Measurements from ENCODE around the gene PADI6.

Gene PADI6

DNA sequence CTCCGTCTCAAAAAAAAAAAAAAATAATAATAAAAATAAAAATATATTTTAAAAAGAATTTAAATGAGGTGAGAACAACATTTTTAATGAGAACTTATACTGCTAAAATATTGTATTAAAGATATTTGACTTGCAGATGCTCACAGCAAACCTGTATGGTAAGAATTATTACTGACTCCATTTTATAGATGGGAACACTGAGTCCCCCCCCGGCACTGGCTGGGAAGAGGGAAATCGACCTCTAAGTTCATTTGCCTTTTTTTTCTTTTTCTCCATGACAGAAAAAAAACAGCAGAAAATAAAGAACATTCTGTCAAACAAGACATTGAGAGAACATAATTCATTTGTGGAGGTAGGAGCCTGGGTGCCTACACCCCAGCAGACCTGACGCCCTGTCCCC, 13.4 kb upstream of the PADI6 start:
- DNase-seq: no peak

DNA sequence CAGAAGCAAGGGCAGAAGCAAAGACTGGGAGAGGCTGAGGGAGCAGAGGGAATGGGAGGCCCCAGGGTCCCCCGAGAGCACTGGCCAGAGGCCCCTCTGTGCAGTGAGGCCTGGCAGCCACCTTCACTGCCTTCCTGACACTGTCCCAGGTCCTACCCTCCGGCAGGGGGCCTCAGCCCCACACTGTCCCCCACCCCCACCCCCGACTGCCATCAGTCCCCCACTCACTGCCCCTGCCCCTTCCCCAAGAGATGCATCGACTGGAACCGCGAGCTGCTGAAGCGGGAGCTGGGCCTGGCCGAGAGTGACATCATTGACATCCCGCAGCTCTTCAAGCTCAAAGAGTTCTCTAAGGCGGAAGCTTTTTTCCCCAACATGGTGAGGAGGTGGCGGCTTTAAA, 13.0 kb upstream of the PADI6 start:
- no peak for DNase-seq

DNA sequence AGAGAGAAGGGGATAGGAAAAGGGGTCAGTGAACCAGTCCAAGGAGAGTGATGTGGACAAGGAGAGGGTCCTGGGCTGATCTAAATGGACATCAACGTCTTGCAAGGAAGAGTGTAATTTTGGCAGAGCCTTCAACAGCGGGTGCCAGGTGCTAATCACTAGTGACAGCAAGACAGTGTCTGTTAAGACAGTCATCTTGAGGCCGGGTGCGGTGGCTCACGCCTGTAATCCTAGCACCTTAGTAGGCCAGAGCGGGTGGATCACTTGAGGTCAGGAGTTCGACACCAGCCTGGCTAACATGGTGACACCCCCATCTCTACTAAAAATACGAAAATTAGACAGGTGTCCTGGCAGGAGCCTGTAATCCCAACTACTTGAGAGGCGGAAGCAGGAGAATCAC, 12.2 kb upstream of the PADI6 start:
- DNase-seq: no peak

DNA sequence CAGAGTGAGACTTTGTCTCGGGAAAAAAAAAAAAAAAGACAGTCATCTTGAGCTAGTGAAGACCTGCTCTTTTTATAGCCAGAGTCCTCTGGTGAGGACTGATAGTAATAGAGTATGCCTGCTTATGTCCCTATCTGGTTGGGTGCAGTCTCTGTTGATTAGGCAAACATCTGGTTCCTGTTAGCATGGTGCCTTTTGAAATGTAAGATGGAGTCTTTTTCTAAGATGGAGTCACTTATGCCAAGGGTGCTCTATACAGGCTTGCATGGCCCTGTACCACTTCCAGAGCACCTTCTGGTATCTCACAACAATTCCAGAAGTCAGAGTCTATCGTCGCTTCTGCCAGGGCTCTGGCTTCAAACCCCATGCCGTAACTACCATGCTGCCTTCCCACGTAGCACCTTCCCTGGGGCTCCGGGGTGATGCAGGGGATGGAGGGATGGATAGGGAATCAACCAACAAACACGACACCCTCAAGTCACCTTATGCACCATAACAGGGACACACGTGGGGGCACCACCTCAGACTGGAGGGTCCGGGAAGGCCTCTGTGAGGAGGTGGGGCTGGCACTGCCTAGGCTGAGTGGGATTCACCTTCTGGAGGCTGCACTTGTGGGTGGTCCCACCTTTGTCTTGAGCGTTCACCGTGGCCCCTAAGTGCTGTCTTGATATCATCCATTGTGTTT, 11.6 kb upstream of the PADI6 start:
- DNase-seq: no peak

DNA sequence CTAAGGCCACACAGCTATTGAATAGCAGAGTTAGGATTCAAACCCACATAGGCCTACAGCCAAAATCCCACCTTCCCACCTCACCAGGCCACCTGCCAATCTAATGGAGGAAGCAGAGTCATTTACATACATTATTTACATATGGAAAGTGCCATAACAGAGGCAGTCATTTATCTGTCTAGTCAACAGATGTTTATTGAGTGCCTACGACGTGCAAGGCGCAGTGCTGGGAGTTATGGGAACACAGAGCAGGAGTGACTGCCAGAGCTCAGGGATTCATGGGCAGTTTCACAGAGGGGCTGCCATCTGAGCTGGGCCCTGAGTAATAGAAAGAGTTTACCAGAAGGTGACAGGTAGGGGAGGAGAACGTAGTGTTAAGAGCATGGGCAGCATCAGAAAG, 10.3 kb upstream of the PADI6 start:
- no peak for DNase-seq

DNA sequence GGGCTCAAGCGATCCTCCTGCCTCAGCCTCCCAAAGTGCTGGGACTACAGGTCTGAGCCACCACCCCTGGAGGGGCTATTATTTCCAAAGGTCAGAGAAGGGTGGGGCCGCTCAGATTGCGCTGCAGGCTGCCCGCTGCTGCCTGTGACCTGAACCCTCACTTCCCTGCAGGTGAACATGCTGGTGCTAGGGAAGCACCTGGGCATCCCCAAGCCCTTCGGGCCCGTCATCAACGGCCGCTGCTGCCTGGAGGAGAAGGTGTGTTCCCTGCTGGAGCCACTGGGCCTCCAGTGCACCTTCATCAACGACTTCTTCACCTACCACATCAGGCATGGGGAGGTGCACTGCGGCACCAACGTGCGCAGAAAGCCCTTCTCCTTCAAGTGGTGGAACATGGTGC, 8.6 kb upstream of the PADI6 start:
- DNase-seq: no peak

DNA sequence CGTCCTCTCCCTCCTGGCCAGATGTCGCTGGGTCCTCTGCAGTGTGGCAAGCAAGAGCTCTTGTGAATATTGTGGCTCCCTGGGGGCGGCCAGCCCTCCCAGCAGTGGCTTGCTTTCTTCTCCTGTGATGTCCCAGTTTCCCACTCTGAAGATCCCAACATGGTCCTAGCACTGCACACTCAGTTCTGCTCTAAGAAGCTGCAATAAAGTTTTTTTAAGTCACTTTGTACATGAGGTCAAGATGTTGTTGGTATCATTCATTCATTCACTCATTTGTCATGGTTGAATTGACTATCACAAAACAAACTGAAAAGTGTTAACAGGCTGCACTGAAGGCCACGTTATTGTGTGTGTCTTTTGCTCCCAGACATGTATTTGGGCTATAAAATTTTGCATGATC, 8.2 kb upstream of the PADI6 start:
- DNase-seq: no peak

DNA sequence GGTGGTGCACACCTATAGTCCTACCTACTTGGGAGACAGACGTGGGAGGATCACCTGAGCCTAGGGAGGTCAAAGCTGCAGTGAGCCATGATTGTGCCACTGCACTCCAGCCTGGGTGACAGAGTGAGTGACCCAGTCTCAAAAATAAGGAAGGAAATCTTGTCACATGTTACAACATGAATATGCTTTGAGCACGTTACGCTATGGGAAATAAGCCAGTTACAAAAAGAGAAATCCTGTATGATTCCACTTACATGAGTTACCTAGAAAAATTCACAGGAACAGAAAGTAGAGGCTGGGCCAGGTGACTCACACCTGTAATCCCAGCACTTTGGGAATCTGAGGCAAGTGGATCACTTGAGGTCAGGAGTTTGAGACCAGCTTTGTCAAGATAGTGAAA, 6.7 kb upstream of the PADI6 start:
- DNase-seq: no peak

DNA sequence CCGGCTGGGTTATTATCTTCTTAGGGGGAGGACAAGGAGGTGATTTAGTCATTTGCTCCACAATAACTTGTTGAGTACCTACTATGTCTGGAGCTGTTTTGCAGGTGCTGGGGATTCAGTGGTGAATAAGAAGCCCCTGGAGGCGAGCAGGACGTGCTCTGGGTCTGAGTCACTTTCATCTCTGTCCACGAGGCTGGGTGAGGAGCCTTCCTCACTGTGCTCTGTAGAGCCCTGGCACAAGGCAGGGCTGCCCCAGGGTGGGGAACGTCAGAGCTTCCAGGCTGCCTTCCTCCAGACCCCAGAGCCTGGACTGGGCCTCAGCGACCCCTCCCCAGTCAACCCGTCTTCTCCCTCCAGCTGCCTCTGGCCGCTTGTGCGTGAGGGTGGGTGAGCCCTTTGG, 2.5 kb upstream of the PADI6 start:
- DNase-seq: no peak

DNA sequence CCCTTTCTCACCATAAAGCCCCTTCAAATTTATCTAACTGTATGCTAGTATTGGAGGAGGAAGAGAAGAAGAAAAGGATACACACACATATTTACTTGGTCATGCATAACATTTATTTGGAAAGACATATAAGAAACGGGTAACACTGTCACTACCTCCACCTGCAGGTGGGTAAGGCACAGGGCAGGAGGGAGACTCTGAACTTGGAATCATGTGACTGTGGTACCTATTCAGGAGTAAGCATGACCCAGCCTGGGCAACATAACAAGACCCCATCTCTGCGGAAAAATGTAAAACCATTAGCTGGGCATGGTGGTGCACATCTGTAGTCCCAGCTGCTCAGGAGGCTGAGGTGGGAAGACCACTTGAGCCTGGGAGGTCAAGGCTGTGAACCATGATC, 1.4 kb upstream of the PADI6 start:
- DNase-seq: no peak

DNA sequence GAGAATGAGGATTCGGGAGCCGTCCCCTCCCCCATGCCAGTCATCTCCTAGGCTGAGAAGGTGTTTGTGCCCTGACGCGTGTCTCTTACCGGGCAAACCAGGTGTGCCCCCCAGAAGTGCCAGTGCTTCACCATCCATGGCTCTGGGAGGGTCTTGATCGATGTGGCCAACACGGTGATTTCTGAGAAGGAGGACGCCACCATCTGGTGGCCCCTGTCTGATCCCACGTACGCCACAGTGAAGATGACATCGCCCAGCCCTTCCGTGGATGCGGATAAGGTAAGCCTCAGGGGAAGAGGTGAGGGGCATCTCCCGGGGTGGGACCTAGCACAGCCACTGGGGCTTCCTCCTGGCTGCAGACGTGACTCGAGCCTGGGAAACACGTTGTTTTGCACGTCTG, 959 bp downstream of the PADI6 start:
- no peak for DNase-seq

DNA sequence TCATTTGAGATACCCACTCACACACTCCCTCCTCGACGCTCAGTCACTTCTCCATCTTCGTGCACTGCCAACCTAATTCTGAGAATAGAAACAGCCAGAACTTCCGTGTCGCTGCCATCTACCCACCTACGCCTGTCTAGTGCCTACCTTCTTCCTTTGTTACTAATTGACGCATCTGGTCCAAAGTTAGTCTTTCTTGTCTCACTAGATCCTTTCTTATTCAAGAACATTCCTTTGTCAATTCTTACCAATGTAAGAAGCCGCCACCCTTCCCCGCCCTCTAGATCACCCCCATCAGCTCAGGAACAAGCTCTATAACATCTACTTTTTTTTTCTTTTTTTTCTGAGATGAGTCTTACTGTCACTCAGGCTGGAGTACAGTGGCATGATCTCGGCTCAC, 3.7 kb downstream of the PADI6 start:
- DNase-seq: no peak

DNA sequence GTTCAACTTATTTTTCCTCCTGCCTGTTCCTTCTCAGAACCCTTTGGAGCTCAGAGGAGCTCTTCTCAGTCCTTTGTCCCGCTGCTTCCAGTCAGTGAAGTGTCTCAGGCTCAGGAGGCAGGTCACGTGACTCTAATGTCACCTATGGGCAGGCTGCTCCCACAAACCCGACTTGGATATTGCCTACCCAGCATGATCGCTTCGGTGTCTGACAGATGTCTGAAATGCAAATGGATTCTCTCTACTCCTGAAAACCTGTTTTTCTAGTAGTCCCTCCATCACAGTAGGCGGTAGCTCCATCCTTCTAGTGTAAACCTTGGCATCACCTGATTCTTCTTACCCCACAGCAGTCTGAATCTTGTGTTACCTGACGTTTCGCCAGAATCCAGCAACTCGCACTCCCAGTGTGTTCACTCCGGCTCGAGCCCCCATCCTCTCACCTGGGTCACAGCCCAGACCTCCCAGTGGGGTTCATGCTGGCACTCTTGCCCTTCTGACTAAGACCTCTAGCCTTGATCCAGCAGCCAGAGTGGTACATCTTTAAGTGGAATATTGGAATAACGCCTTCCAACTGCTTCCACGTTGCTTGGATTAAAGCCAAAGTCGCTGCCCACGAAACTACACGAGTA, 5.4 kb downstream of the PADI6 start:
- no peak for DNase-seq

DNA sequence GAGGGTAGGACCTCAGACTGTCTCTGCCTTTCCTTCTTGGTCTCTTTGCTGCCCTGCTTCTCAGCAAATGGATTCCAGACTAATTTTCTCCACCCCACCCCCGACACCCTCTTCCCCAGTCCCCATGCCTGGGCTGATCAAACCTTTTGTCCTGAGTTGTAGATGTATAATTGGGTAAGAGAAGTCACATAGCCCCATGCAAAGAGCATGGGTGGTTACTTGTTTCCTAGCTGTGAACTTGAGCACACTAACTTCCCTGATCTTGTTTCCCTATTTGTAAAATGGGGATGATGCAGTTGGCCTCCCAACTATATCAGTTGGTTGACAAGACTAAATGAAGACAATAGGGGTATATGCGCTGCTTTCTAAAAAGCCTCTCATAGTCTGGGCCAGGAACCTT, 9.2 kb downstream of the PADI6 start:
- DNase-seq: no peak

DNA sequence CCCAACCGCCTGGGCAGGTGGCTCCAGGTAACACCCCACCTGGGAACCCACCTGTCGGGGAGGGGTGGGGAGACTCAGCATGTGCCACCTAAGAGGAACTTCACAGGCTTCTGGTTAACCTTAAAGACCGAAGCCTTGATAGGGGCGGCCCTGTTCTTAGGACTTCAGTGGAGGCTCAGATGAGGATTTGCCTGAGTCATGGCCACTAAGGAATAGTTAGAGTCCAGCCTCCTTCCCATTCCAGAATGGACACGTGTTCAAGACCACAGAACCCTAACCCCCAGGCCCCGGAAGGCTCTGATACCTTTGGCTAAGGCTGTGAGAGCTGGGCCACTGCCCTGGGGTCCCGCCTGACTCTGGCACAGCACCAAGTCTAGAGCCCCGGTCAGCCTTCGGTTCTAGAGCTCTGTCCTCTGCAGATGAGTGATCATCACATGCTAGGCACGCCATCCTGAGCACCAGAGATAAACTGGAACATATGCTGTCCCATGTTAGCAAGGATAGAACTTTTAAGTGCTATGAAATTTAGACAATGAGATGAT, 20.3 kb downstream of the PADI6 start:
- DNase-seq: no peak

DNA sequence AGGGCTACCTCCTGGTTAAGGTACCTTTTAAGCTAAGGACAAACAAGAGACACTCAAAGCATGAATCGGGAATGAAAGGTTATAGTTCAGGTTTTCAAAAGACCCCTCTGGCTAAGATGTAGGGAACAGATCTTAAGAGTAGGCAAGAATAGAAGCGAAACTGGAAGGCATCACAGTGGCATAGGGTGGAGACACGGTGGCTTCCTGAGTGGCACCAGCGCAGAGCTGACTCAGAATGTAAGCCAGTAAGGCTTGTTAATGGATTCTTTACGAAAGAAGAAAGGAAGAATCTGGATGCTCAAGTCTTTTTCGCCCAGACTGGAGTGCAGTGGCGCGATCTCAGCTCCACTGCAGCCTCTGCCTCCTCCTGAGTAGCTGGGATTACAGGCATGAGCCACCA, 21.2 kb downstream of the PADI6 start:
- no peak for DNase-seq

DNA sequence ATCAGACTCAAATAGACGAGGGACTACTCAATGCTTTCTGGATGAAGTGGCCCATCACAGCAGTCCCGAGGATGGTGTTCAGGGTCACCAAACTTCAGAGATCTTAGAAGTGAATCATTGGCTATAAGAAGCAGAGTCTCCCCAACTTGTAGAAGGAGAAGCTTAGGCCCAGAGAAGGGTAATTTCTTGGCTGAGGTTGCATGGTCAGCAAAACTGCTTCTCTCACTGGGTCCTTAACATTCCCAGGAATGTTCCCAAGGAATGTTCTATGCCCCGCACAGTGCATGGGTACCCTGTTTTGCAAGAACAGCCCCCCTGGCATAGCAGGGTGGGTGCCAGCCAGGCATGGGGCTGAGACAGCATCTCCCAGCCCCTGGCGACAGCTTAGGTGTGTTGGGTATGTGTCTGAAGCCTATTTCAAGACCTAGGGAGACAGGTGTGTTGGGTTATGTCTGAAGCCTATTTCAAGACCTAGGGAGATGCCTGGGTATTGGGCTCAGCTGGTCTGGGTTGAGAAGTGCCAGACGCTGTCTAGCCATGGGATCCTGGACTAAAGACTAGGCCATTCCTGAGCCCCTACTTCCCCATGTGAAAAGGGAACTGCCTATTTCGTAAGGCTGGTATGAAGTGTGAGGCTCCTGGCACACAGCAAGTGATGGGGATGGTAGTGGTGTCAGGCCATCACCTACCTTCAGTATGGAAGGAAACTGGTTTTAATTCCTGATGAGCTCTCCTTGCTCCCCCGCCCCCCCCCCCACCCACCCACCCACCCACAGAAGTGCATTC, 26.1 kb downstream of the PADI6 start:
- DNase-seq: no peak

DNA sequence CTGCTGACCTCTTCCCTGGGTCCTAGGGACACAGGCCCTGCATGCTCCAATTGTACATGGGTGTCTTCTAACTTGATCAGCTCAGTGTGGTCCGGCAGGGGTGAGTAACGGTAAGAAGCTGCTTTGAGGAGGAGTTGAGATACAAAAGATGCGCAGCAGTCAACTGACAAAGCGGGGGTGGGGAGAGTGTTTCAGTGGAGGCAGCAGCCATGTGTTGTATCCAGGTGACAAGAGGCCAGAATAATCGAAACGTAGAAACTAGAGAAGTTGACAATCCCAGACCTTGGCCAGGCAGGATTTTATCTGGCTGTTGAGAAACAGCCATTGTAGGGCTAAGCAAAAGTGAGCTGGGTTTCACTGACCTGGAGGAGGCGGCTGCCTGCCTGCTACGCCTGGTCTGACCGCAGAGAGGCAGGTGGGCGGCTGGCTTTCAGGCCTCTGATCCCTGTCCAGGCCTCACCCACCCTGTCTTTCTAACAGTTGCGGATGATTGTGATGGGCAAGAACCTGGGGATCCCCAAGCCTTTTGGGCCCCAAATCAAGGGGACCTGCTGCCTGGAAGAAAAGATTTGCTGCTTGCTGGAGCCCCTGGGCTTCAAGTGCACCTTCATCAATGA, 28.8 kb downstream of the PADI6 start:
- DNase-seq: no peak

DNA sequence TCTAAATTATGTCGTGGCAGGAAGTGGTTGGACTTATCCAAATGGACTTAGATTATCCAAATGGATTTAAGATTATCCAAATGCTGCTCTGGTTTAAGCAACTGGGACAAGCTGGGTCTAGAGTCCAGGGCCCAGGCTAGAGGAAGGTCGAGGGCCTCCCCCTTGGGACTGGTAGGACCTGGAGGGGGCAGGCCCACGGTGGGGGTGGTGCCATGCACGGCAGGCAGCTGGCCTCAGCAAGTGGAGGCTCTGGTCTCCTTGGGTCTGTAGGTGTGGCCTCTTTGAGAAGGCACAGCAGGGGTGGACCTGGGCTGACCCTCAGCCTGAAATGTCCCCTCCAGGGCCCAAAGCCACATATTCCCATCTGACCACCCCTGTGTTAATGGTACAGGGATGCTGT, 29.8 kb downstream of the PADI6 start:
- no peak for DNase-seq

DNA sequence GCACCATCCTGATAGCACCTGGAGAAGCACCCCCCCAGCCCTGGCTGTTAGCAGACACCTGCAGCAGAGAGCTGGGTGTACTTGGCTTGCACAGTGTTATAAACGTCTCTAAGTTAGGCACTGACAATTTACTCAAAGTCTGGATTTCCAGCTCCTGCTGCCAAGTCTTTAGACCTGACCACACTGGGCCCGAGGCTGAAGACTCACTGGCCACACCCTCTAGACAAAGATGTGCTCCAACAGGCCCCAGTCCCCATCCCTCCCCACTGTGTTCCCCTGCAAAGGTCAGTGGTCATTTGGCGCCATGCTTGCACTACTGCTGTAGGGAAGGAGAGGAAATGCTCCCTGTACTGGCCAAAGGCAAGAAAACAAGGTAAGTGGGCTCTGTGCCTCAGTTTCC, 31.1 kb downstream of the PADI6 start:
- no peak for DNase-seq

DNA sequence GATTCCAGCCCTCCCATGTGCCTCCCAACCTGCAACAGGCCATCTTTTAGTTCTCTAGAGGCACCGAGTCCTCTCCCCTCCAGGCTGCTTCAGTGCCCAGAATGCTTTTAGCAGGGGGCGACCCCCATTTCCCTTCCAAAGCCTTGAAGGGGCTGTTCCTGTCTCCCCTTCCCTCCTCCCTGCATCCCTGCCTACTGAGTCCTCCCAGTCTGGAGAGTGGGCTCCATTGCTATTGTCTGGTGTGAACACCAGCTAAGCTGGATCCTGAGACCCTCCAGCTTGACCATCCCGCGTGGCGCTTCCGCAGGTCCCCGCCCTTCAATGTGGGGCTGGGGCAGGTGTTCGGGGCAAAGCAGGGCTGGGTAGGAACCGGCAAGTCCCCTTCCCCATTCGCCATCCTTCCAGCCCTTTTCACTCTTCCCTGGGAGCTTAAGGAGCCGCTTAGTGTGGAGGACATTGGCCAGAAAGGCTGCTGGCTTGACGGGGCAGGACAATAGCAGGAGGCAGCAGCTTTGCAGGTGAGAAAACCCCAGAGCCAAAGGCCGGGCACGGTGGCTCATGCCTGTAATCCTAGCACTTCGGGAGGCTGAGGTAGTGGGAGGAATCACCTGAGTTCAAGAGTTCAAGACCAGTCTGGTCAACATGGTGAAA, 32.2 kb downstream of the PADI6 start:
- DNase-seq: no peak

DNA sequence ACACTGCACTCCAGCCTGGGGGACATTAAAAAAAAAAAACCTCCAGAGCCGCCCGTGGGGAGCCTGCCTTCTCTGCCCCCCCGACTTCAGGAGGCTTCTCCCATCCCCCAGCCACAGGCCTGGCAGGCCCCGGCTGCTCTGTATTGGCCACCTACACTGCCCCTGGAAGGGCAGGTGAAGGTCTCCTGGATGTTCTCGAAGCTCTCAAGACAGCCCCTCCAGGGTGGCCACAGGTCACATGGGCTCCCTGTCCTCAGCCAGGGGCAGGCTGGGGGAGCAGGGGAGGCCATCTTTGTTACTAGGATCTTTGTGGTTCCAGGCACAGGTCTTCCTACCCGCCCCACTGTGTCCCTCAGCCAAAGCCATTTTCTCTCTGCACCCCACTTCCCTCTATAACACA, 32.8 kb downstream of the PADI6 start:
- DNase-seq: no peak

Measured in activated CD4-positive, alpha-beta T cell treated with anti-CD3 and anti-CD28 coated beads, Interleukin-2, amount 50 U/mL, for 1 hour (primary cell).